A673 (cell line): ENCODE measurements around the gene IGFBP3.

Experiments used
- EZH2 ChIP-seq: fragments of 200-600 bp; sonication (generic); IDR thresholded peaks from 2 replicates; pipeline ENCODE4 v1.6.1; 2017; ENCODE audit warnings: borderline replicate concordance, low read depth, mild to moderate bottlenecking, mixed read lengths, antibody characterized with exemption, low read length; ENCODE audit not compliant: poor library complexity, severe bottlenecking
- TF ChIP-seq, protein P1 (sequence below): fragments of 300-800, 200-600 bp; sonication (generic); conservative IDR thresholded peaks from 2 replicates; pipeline ENCODE4 v1.5.1; 2017; ENCODE audit warnings: low read depth, mild to moderate bottlenecking, antibody characterized with exemption, low read length, moderate library complexity, mixed read lengths

- TF ChIP-seq EZH2: no peak
- TF ChIP-seq, protein P1, sequence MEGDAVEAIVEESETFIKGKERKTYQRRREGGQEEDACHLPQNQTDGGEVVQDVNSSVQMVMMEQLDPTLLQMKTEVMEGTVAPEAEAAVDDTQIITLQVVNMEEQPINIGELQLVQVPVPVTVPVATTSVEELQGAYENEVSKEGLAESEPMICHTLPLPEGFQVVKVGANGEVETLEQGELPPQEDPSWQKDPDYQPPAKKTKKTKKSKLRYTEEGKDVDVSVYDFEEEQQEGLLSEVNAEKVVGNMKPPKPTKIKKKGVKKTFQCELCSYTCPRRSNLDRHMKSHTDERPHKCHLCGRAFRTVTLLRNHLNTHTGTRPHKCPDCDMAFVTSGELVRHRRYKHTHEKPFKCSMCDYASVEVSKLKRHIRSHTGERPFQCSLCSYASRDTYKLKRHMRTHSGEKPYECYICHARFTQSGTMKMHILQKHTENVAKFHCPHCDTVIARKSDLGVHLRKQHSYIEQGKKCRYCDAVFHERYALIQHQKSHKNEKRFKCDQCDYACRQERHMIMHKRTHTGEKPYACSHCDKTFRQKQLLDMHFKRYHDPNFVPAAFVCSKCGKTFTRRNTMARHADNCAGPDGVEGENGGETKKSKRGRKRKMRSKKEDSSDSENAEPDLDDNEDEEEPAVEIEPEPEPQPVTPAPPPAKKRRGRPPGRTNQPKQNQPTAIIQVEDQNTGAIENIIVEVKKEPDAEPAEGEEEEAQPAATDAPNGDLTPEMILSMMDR: no peak
Measured at GRCh38 chr7:45944058-45944457, 23.0 kb upstream of the IGFBP3 start.
